Subcutaneous adipose tissue (tissue), 4 donors: Measurements from ENCODE around the gene SLAMF8. TPM values are rescaled to one million over a fixed set of nuclear protein-coding genes. Genes with fewer than 3 reads are reported as not detected.

Experiments used
- total RNA-seq, 4 donors: library from RNA; depleted of rRNA; stranded (reverse); fragments of >200 nt; gene quantifications; one replicate each; pipeline ENCODE4 v1.1.0, GENCODE V29; 2016
- TF ChIP-seq, protein P1 (sequence below): fragments of 450-650 bp; IDR thresholded peaks from one replicate; pipeline ENCODE4 v1.5.1; 2016; ENCODE audit warnings: low read depth, mild to moderate bottlenecking, control low read depth, antibody characterized with exemption, moderate library complexity

The SLAMF8 gene
- total RNA-seq, 4 donors from 2014 or later = 8.3 to 79.9 (median 14.4) TPM

DNA sequence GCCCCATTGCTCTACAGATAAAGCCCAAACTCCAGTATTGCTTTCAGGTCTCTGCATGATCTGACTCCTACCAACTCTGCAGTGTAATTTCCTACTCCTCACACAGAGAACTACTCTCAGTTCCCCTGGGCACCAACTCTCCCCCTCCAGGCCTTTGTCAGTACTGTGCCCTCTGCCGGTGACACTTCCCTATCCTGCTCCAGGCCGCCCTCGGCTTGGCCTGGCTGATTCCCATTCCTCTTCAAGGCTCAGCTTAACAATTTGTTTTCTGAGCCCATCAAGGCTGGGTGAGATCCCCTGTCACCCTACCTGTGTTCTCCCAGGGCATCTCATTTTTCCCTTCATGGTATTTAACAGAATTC is 2.6 kb downstream of the SLAMF8 start:
- TF ChIP-seq, protein P1, sequence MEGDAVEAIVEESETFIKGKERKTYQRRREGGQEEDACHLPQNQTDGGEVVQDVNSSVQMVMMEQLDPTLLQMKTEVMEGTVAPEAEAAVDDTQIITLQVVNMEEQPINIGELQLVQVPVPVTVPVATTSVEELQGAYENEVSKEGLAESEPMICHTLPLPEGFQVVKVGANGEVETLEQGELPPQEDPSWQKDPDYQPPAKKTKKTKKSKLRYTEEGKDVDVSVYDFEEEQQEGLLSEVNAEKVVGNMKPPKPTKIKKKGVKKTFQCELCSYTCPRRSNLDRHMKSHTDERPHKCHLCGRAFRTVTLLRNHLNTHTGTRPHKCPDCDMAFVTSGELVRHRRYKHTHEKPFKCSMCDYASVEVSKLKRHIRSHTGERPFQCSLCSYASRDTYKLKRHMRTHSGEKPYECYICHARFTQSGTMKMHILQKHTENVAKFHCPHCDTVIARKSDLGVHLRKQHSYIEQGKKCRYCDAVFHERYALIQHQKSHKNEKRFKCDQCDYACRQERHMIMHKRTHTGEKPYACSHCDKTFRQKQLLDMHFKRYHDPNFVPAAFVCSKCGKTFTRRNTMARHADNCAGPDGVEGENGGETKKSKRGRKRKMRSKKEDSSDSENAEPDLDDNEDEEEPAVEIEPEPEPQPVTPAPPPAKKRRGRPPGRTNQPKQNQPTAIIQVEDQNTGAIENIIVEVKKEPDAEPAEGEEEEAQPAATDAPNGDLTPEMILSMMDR = no peak

DNA sequence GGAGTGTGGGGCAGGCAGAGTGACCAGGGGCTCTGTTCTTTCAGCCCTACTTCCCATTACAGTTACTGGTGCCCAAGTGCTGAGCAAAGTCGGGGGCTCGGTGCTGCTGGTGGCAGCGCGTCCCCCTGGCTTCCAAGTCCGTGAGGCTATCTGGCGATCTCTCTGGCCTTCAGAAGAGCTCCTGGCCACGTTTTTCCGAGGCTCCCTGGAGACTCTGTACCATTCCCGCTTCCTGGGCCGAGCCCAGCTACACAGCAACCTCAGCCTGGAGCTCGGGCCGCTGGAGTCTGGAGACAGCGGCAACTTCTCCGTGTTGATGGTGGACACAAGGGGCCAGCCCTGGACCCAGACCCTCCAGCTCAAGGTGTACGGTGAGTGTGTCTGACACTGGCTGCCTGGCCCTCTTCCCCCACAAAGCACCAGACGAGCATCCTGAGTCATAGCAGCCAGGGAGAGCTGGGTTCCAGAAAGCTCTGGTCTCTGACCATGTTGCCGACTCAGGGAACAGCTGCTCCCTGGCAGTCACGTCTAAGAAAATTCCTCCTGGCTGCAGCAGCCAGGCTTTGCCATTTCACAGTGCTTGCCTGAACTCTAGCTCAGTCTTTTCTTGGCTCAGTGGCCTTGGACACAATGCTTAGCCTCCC is 3.3 kb downstream of the SLAMF8 start:
- TF ChIP-seq, protein P1 = no peak

DNA sequence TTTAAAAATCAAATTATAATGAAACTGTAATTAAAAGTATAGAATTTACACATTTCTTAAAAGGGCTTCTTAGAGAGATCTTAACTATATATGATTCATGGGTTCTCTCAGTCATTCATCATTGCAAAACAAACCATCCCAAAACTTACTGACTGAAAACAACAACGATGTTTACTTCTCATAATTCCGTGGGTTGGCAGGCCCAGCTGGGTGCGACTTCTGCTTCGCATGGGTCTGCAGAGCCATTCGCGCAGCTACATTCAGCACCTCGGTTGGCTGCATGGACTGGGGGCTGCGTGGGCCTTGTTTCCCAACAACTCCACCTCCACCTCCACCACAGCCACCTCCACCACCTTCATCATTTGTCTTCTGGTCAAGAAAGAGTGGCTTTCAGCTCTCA is 4.0 kb downstream of the SLAMF8 start:
- TF ChIP-seq, protein P1 = no peak

DNA sequence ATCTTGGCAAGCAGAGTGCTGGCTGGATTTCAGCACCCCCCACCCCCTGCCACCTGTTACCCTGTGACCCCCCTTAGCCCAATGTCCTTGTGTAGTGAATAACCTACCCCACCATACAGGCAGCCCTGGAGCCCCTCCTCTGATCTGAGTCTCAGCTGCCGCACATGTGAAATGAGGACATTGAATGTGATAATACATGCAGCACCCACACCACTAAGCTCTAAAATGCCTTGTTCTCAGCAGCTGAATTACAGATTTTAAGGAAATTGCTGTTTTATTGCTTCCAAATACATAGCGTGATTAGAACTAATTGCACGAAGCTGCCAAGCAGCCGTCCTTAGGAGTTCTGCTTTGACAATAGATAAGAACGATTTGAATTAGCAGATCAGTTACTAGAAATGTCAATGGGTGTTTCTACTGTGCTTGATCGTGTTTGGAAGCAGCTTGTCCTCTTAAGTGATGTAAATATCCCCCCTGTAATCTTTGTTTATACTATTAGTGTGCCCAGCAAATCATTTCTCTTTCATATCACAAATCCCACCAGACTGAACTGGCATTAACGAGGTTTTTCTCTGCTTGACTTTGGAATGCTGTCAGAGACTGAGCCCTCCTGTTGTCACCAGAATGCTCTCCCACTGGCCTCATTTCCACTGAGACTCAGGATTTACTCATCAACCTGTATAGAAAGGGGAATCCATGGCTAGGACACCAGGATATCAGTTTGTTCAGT is 4.9 kb downstream of the SLAMF8 start:
- TF ChIP-seq, protein P1 = no peak

DNA sequence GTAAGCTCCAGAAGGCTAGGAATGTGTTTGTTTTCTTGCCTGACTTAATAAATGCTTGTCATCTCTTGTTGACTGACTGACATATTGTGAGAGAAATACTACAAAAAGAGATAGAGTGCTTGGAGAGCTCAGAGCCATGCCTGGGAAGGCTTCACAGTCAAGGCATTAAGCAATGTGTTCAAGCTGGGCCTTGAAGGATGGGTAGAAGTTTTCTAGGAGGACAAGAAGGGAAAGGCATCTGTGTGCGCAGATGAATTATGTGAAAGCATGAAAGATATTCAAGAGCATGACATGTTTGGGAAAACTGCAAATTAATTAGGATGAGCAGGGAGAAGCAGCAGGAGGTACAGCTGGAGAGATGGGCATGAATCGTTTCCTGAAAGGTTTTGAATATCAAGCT is 5.6 kb downstream of the SLAMF8 start:
- TF ChIP-seq, protein P1 = no peak

DNA sequence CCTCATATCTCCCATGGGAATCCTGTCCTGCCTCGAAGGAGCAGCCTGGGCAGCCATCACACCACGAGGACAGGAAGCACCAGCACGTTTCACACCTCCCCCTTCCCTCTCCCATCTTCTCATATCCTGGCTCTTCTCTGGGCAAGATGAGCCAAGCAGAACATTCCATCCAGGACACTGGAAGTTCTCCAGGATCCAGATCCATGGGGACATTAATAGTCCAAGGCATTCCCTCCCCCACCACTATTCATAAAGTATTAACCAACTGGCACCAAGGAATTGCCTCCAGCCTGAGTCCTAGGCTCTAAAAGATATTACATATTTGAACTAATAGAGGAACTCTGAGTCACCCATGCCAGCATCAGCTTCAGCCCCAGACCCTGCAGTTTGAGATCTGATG is 8.7 kb downstream of the SLAMF8 start:
- TF ChIP-seq, protein P1 = no peak

DNA sequence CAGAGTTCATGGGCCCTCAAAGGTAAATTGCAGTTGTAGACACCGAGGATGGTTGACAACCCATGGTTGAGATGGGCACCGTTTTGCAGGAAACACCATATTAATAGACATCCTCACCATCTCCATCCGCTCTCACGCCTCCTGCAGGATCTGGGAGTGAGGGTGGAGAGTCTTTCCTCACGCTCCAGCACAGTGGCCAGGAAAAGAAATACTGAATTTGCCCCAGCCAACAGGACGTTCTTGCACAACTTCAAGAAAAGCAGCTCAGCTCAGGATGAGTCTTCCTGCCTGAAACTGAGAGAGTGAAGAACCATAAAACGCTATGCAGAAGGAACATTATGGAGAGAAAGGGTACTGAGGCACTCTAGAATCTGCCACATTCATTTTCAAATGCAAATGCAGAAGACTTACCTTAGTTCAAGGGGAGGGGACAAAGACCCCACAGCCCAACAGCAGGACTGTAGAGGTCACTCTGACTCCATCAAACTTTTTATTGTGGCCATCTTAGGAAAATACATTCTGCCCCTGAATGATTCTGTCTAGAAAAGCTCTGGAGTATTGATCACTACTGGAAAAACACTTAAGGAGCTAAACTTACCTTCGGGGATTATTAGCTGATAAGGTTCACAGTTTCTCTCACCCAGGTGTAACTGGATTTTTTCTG is 9.3 kb downstream of the SLAMF8 start:
- TF ChIP-seq, protein P1 = no peak
